Stimulated activated CD4-positive, alpha-beta T cell treated with anti-CD3 and anti-CD28 coated beads, Interleukin-12 subunit alpha, Interleukin-12 subunit beta, amount 100 ng/mL, for 4 hours (primary cell): ENCODE measurements around the gene KRT85.
A peak's percentile ranks its signal among the peaks of the same experiment; 100 is the strongest.
"Not testable (repeated sequence)": the region's sequence is repeated elsewhere in the genome, so short reads cannot be mapped to it uniquely, and the experiment has no call there.

ENCODE experiments used
- DNase-seq: peaks from one replicate; pipeline ENCODE4 v3.0.0-alpha.2; 2020

KRT85 gene

DNA sequence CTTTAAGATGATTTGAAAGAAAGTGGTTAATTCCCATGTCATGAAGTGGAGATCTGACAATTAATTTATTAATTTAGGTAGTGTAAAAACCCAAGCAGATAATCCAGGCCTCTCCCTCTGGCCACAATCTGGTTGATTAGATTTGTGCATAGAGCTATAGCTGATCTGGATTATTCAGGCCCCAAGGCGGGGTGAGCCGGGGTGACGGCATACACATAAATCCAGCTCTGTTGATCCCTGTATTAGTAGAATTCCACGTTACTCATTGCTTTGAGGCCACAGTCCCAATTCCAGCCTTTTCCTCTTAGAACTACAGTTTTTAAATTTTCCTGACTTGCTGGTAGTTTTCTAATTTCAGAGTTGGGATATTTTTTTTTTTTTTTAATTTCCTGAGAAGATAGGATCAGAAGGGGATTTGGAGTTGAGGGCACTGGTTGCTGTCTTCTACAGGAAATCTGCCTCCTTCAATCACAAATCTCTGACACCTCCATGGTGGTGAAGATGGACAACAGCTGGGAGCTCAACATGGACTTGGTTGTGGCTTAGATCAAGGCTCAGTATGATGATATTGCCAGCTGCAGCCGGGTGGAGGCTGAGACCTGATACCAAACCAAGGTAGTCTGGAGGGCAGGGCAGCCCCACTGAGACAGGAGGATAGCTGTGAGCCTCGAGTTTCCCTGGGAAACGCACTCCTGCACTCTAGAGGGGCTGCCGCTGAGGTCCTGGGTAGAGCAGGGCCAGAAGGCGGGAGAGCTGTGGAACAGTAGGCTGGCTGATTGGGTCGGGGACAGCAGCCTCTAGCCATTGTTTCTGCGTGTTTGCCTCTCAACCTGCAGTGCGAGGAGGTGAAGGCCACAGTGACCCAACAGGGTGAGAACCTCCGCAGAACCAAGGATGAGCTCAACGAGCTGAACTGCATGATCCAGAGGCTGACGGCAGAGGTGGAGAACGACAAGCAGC lies 19.4 kb downstream of the KRT85 start:
- no peak for DNase-seq

DNA sequence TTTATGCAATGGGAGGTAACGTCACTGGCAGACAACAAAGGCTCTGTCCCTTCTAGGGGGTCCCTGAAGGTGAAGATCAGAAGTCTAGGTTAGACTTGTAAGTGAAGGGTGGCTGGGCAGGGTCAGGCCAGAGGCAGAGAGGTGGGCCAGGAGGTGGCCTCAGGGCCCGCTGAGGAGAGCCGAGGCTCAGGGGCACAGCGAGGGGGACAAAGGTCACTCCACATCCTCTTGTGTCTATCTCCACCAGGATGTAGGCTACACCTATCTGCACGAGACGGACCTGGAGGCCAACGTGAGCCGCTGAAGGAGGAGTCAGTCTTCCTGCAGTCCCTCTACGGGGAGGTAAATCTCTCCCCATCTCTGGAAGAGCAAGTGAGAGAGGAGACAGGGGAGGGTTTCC lies 20.3 kb downstream of the KRT85 start:
- no peak for DNase-seq

DNA sequence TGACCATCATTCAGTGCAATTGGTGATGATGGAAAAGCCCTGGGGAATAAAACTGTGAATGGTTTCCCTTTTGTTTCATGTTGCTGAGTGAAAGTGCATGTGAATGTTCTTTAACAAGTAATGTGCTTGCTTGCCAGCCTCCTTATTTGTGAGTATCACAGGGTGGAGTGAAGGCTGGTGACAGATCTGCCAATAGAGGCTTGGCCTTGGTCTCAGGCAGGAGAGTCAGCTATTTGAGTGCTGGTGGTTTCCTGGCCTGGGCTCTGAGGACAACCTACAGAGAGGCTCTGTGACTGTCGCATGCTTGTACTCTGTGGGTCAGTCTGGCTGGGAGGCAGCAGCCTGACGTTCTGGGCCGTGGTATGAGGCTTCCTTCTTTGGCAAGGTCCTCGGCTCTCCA lies 20.7 kb downstream of the KRT85 start:
- DNase-seq = no peak

DNA sequence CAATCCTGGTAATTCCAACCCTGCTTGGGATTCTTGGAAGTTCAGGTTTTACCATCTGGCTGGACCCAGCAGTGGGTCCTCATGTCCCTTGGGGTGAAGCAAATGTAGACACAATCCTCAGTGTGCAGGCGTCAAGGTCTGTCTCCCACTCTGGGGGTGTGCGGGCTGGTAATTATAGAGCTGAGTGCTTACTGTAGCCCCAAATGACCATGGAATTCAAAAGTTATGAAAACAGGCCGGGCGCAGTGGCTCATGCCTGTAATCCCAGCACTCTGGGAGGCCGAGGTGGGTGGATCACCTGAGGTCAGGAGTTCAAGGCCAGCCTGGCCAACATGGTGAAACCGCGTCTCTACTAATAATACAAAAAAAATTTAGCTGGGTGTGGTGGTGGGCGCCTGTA lies 22.2 kb downstream of the KRT85 start:
- not testable (repeated sequence) for DNase-seq

DNA sequence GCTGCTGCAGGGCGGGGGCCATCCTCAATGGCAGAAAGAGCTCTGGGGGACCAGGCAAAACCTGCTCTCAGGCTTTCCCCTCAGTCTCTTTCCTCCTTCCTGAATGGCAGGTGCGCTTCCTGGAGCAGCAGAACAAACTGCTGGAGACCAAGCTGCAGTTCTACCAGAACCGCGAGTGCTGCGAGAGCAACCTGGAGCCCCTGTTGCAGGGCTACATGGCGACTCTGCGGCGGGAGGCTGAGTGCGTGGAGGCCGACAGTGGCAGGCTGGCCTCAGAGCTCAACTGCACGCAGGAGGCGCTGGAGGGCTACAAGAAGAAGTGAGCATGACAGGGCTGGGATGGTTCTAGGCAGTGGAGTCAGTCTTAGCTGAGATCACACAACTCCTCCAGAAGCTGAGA lies 23.2 kb downstream of the KRT85 start:
- DNase-seq = no peak

DNA sequence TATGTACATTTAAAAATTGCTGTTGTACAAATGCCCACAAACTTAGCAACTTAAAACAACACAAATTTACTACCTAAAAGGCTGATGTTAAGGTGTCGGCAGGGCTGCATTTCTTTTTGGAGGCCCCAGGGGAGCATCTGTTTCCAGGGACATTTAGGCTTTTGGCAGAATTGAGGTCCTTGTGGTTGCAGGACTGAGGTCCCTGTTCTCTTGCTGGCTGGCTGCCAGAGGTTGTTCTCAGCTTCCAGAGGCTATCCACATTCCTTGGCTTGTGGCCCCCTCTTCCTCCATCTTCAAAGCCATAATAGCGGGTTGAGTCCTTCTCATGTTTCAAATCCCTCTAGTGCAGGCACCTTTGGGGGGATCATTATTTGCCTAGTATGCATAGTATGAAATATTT lies 23.7 kb downstream of the KRT85 start:
- DNase-seq = no peak

DNA sequence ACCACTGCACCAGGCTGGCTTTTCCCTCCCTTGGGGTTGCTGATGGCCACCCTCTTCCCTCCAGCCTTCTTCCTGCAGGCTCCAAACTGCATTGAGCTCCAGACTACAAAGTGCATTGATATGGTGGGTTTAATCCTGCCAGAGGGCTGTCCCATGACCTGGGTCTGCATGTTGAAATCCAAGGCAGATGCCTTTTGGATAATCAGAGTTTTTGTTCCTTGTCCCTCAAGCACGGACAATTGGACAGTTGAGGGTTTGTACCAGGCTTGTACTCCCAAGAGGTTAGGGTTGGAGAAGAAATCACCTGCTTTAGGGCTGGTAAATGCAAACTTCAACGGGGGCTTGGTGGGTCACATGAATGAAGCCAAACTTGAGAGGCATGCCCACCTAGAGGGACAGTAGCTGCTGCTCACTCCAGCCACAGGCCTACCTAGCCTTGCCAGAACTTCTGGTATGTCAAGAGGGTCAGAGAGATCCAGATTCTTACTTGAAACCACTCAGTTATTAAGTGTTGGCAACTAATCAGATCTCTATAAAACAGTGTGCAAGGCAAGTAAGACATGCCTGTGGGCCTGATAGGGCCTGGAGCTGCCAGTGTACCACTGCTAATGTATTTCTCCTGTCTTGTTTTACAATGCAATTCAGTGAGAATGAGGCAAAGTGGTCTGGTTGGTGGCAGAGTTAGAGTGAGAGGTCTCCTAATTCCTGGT lies 24.3 kb downstream of the KRT85 start:
- DNase-seq = no peak

DNA sequence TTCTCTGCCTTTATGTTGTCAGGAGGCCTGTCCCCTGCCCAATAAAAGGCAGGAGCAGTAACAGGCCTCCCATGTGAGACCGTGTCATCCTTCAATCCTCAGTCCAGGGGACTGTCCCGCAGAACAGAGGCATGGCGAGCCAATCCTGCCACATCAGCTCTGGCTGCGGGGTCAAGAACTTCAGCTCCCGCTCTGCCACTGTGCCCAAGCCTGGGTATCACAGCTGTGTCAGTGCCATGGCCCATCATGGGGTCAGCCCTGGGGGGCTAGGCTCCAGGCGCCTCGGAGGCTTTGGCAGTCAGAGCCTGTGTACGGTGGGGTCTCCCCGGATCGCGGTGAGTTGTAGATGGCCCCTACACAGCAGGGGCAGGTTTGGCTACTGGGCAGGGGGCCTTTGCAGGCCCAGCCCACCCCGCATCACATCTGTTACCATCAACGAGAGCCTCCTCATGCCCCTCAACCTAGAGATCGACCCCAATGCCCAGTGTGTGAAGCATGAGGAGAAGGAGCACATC lies 26.2 kb downstream of the KRT85 start:
- no peak for DNase-seq

DNA sequence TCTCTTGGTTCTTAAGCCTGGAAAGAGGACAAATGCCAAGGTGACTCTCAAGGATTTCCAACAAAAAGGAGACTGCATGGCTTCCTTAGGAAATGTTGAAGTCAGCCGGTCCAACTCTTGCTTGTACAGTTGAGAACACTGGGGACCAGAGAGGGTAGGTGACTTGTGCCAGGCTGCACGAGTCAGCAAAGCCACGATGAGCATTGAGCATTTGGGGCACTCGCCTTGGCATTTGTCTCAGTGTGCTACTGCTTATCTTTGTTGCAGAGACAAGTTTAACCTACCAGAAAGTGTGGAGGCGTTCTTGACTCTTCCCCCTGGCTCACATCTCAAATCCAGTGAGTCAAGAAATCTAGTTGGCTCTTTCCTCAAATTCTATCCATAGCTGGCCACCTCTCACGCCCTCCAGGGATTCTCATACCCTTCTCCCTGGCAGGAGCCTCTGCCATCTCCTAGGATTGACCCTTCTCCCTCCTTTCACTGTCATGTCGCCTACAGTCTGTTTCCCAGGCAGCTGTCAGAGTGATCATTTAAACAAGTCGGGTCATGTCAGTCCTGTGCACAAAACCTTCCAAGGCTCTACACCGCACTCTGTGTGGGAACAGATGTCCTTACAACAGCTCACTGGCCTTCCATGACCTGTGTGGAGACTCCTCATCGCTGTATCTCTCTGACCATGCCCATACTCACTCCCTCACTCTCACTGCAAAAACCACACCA lies 28.9 kb downstream of the KRT85 start:
- no peak for DNase-seq

DNA sequence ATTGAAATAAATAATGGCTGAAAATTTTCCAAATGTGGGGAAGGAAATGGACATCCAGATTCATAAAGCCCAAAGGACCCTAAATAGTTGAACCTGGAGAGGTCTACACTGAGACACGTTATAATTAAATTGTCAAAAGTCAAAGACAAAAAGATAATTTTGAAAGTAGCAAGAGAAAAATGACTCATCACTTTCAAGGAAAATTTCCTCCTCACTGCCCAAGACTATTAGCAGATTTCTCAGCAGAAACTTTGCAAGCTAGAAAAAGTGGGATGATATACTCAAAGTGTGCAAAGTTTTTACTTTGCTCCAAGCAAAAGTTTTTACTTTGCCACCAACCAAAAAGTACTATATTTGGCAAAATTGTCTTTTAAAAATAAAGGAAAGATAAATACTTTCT lies 30.2 kb downstream of the KRT85 start:
- DNase-seq = no peak

DNA sequence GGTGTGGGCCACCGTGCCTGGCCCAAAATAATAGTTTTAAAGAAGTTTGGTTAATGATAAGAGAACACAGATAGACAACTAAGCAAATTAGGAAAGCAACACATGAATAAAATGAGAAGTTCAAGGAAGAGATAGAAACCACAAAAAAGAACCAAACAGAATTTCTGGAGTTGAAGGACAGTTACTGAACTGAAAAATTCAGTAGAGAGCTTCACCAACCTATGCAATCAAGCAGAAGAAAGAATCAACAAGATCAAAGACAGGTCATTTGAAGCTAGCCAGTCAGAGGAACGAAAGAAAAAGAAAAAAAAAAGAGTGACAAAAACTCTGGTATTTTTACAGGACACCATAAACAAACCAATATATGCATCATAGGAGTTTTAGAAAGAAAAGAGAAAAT lies 30.6 kb downstream of the KRT85 start:
- no peak for DNase-seq

DNA sequence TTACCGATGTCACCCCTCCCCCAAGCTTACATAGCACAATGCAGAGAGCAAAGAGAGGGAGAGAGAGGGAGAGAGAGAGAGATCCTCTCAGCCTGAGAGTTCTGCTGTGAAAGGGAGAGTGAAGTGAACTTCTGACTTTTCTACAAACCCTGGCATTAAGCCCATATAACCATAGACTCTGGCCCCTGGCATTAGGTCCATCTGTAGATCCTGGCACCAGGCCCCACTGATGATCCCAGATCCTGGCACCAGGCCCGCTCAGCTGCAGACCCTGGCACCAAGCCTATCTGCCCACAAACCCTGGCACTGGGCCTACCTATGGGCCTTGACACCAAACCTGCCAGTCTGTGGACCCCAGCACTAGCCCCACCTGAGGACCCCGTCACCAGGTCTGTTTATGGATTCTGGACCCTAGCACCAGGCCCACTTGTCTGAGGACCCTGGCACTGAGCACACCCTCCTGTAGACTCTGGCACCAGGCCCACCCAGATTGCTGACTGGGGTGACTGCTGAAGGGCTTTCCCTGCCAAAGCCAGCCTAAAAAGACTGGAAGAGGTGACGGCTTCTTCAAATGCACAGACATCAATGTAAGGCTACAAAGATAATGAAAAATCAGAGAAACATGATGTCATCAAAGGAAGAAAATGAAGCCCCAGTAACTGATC lies 31.6 kb downstream of the KRT85 start:
- DNase-seq = no peak

DNA sequence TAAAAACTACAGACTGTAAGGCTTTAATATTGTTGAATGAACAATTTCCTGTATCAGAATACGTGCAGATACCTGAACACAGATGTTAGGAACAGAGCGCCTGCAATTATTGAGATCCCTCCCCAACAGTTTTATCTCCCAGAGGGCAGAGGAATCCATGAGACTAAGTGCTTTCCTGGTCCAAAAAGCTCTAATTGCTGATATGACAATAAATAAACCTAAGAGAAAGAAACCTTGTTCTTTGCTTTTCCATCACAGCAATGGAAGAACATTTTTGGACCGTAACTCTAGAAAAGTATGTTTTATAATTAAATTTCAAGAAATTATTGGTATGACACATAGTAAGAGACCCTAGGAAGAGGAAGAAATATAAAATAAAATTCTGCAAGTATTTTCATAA lies 33.1 kb downstream of the KRT85 start:
- DNase-seq = no peak

DNA sequence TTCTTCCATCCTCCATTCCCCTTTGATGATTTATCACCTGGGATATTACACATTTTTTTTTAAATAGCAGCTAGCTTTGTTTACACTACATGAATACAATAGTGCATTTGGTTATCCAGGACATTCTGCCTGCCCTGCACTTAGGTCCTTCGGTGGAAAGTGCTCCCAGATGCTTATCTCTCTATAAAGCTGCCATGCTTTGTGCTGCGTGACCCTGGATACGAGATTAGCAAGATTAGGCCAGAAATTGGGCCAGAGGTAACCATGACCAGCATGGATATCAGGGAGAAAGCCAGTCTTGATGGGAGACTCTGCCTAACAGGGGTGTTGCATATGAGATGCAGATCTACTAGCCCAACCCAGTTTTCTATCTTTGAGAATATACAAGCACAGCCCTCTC lies 34.0 kb downstream of the KRT85 start:
- no peak for DNase-seq

DNA sequence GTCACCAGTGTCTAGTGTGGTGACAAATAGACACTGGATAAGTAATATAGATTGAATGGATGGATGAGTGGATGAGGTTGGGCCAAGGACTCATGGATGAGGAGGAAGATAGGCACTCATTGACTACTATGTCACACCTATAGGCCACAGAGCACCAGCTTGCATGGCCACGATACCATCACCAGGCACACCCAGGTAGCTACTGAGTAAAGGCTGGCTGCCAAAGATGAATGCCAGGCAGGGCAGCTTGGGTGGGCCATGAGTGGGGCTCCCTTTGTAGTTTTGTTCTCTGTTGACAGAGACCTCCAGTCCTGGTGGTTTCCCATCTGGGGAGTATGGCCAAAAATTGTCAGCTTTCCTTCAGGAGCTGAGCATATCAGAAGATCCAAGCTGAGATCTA lies 34.9 kb downstream of the KRT85 start:
- no peak for DNase-seq

DNA sequence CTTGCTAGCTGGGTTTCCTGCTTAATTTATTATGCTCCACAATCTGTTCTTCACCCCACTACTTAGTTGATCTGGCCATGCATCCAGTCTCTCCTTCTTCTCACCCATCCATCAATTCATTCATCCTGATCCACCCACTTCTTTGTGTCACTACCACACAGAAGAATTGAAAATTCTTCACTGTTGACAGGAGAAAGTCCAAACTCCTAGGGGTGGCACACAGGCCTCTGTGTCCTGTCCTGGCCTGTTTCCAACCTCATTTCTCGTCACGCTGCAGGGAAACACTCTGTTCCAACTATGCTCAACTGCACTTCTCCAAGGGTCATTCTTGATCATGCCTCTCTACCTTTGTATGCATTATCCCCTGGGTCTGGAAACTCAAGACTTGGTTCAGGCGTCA lies 35.4 kb downstream of the KRT85 start:
- no peak for DNase-seq

DNA sequence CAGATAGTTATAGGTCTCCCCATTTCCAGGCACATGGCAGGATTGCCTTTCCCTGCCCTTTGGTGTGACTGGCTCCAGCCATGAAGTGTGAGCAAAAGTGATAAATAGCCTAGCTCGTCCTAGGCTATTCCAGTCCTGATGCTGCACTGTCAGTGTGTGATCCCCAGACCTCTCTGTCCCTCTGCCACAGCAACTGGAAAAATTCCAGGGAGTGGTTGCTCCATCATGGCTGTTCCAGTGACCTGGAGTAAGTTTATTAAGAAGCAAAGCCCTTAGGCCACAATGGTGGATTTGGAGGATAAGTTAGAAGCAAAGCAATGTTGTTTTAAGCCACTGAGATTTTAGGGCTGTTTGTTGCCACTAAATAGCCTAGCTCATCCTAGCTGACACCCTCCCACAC lies 36.2 kb downstream of the KRT85 start:
- DNase-seq = no peak

DNA sequence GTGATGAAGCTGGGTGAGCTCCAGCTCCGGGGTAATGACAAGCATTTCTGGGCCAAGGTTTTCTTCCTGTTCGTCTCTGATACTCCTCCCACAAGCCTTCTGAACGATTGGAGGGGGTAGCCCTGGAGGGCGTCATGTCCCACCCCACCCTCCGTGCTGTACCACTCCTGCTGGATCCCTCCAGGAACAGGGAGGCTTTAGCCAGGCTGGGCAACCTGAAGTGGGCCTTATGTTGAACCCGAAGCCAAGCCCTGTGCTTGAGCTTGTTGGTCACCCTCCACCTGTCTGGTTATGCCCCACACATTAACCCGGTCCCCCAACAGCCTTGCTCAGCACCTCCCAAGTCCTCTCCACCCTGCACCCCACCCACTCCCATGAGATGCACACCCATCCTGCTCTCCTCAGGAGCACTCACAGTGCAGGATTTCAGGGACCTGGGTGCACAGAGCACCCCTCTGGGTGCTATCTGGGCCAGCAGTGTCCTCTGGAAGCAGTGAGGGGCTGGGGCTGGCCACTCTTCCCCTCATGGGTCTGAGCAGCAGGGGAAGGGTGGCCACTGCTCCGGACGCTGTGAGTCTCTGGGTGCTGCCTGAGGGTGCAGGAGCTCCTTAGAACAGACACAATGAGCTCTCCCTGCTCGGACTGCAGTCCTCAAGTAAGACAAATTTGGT lies 39.3 kb downstream of the KRT85 start:
- DNase-seq = no peak

DNA sequence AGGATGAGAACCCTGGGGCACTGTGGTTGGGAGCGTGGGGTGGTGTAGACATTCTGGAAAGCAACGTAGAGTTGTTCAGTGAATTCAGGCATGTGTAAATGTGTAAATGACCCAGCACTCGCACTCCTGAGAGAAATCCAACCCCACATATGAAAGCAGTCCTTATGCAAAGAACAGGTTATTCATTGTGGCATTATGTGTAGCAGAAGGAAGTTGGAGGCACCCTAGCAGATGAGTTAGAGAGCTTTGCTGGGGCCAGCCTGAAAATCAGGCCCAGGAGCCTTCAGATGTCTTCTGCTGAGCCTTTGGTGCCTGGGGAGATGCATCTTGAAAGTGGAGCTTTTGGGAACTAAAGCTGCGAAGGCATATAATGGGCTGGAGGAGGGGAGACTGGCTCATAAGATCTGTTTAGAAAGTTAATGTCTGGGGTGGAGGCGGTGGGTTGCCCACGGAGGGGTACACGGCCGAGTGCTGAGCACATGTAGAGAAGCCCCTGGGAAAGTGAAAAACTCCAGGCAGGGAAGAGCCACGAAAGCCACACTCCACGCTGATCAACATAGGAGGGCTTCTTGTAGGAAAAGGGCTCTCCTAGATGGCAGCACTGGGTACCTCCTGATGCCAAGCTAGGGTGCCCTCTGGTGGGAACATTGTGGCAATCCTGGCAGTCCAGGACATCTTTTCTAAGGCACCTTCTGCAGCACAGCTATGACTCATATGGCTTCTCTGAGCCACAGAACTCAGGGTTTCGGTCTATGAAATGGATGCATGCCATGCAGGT lies 40.0 kb downstream of the KRT85 start:
- peak; percentile 64 for DNase-seq

DNA sequence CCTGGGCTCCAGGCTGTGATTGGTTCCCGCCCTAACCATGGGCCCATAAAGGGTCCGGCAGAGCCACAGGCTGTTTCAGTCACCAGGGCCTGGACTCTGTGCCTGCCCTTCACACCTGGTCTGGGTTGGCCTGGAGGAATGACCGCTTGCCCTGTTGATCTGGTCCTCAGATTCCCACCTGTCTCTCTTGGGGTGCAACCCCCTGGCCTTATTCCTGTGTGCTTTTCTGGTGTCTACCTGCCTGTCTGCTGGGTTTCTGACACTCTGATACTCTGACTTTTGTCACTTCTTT lies 43.2 kb downstream of the KRT85 start:
- no peak for DNase-seq

DNA sequence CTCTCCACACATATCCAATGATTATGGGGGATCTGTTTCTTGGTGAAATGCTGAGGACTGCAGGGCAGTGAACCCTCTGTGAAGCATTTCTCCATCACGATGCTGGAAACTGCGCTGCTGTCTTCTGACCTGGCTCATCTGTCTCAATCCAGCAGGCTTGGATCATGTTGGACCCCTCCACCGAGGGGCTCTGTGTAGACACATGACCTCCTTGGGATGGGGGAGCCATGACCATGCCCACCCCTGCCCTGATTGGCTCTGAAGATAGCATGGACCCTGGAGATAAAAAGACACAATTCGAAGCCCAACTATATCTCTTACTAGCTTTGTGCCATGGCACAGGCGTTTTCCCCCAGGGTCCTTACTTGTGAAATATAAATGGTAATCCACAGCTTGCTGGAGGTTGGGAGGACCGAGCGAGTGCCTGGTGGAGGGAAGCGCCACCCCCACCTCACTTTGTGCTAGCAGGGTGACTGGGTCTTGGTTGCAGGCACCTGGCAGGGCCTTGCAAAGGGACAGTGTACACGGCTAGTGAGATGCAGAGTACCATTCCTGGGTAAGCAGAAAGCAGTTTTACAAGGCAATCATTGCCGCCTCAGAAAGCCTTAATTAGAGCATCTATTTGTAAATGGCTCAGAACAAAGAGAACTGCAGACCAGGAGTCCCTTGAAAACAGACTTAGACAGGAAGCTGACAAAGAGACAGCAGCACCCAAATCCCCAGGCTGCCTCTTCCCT lies 43.7 kb downstream of the KRT85 start:
- DNase-seq = no peak
